OCI-LY3 (cell line): ENCODE data around the gene ZNF749.

ENCODE experiments used
- H2AFZ ChIP-seq: fragments of 200-600, 300-600 bp; shearing (Covaris generic); 2 replicates; pipeline ENCODE4 v1.6.0; 2014; ENCODE audit warnings: antibody characterized with exemption, low read depth, low read length
- H3K27ac ChIP-seq: fragments of 200-600, 300-600 bp; sonication (generic); 2 replicates; pipeline ENCODE4 v1.5.1; 2014; ENCODE audit warnings: mild to moderate bottlenecking, low read length, moderate library complexity, mixed read lengths
- H3K27me3 ChIP-seq: fragments of 200-600, 300-600 bp; sonication (generic); 2 replicates; pipeline ENCODE4 v1.6.1; 2014; ENCODE audit warnings: low read depth, low read length, mixed read lengths
- H3K36me3 ChIP-seq: fragments of 200-600, 300-600 bp; sonication (generic); replicated peaks from 2 replicates; pipeline ENCODE3; 2014; ENCODE audit warnings: low read depth, low read length, mixed read lengths
- H3K4me1 ChIP-seq: fragments of 300-600, 200-600 bp; sonication (generic); 2 replicates; pipeline ENCODE4 v1.6.1; 2014; ENCODE audit warnings: low read length, mixed read lengths
- H3K4me2 ChIP-seq: fragments of 200-600, 300-600 bp; sonication (generic); 2 replicates; pipeline ENCODE4 v1.6.1; 2014; ENCODE audit warnings: low read length, mixed read lengths
- H3K4me3 ChIP-seq: fragments of 300-600, 200-600 bp; sonication (generic); 2 replicates; pipeline ENCODE4 v1.5.1; 2014; ENCODE audit warnings: antibody characterized with exemption, mild to moderate bottlenecking, low read length, moderate library complexity
- H3K79me2 ChIP-seq: fragments of 300-600, 200-600 bp; shearing (Covaris generic); 2 replicates; pipeline ENCODE4 v1.6.1; 2014; ENCODE audit warnings: mild to moderate bottlenecking, low read length, mixed read lengths
- H3K9ac ChIP-seq: fragments of 300-600, 200-600 bp; shearing (Covaris generic); 2 replicates; pipeline ENCODE4 v1.6.0; 2014; ENCODE audit warnings: mild to moderate bottlenecking, low read length, moderate library complexity
- H3K9me3 ChIP-seq: fragments of 200-600, 300-600 bp; shearing (Covaris generic); 2 replicates; pipeline ENCODE4 v1.6.1; 2014; ENCODE audit warnings: low read length, mixed read lengths; ENCODE audit not compliant: insufficient read depth
- H4K20me1 ChIP-seq: fragments of 200-600, 300-600 bp; sonication (generic); 2 replicates; pipeline ENCODE4 v1.6.1; 2016; ENCODE audit warnings: low read length, mixed read lengths; ENCODE audit not compliant: insufficient read depth
- CTCF ChIP-seq: fragments of 200-600, 300-600 bp; sonication (generic); IDR thresholded peaks from 2 replicates; pipeline ENCODE4 v1.5.1; 2014; ENCODE audit warnings: antibody characterized with exemption, low read length, low read depth
- EZH2phosphoT487 ChIP-seq: fragments of 200-600 bp; shearing (Covaris generic); IDR thresholded peaks from 2 replicates; pipeline ENCODE4 v1.6.1; 2018; ENCODE audit warnings: antibody characterized with exemption, mixed run types, low read depth

Gene ZNF749

DNA sequence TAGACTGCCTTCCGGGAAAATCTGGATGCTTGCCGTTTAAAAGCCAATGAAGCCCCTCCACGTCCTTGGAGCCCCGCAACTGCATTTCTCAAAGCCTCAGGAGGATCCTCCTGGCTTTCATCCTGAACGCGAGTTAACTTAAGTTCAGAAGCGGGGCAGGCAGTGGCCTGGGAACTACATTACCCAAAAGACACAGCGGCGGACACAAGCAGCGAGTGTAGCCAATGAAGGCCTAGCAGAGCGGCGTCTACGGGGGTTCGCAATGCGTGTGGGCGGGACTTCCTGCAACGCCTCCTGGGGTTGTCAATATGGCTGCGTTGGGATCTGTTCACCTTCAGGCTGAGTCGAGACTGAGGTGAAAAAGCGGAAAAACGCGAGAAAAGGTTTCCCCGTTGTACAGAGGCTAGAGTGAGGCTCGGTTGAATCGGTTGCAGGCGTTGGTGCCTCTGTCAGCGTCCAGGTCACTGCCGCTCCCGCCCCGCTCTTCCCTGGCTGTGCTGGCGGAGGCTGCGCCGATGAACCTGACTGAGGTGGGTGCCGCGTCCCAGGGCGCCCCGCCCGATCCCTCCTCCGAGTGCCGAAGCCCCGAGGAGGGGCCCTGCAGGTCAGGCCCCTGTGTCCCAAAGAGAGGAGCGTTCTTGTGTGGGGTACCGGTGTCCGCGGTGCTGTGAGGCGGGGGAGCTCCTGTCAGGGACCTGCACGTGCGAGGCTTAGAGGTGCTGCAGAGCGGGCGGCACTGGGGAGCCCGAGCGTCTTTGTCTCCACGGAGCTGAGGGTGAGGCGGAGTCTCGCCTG lies 24.1 kb upstream of the ZNF749 start, which contains the start of gene ZNF17:
Gene ZNF17 (plus strand): TSS at position 285 of the 795 bp plus-strand sequence. CDS start 2,455 bp downstream, outside the sequence.
- Histone ChIP-seq H3K27me3 (no peaks in the 10 kb centered on the region), H3K4me1 (peaks cover 14% of the 10 kb centered on the region), H3K79me2 (peaks cover 20% of the 10 kb centered on the region), H3K27ac (no peak within 1 kb of the TSS), H3K4me3 (peak within 1 kb of the TSS; percentile 84), H3K4me2 (peak within 1 kb of the TSS; percentile 98), H3K9me3 (no peaks in the 10 kb centered on the region), H4K20me1 (no peaks in the 10 kb centered on the region), H3K36me3 (peaks cover 3% of the 10 kb centered on the region), H3K9ac (peak within 1 kb of the TSS; percentile 65), H2AFZ (peak within 1 kb of the TSS; percentile 76)
- TF ChIP-seq EZH2phosphoT487 (no peak), CTCF (no peak)

GRCh38 chr19:57419439-57419838 lies 15.7 kb upstream of the ZNF749 start:
- no peaks in the 10 kb centered on the region for H4K20me1 ChIP-seq
- no peak overlapping the region for H3K4me3 ChIP-seq
- no peaks in the 10 kb centered on the region for H3K9me3 ChIP-seq
- peaks cover 27% of the 10 kb centered on the region for H3K36me3 ChIP-seq
- H2AFZ ChIP-seq: no peak overlapping the region
- 0 out of 2 replicates have a peak, but pooled peaks cover 10% of the 10 kb centered on the region for H3K79me2 ChIP-seq
- H3K4me2 ChIP-seq: no peak overlapping the region
- no peak overlapping the region for H3K9ac ChIP-seq
- no peaks in the 10 kb centered on the region for H3K27me3 ChIP-seq
- H3K27ac ChIP-seq: no peak overlapping the region
- no peaks in the 10 kb centered on the region for H3K4me1 ChIP-seq
- TF ChIP-seq CTCF: no peak
- TF ChIP-seq EZH2phosphoT487: no peak

DNA sequence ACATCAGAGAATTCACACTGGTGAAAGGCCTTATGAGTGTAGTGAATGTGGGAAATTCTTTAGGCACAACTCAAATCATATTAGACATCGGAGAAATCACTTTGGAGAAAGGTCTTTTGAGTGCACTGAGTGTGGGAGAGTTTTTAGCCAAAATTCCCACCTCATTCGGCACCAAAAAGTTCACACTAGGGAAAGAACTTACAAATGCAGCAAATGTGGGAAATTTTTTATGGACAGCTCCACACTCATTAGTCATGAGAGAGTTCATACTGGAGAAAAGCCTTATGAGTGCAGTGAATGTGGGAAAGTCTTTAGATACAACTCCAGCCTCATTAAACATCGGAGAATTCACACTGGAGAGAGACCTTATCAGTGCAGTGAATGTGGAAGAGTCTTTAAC lies 14.1 kb upstream of the ZNF749 start:
- no peak for TF ChIP-seq EZH2phosphoT487
- no peak for TF ChIP-seq CTCF
- H3K4me1 ChIP-seq: no peaks in the 10 kb centered on the region
- no peaks in the 10 kb centered on the region for H4K20me1 ChIP-seq
- peaks cover 27% of the 10 kb centered on the region for H3K36me3 ChIP-seq
- H2AFZ ChIP-seq: no peak overlapping the region
- H3K4me2 ChIP-seq: no peak overlapping the region
- 0 out of 2 replicates have a peak, but pooled peaks cover 8% of the 10 kb centered on the region for H3K79me2 ChIP-seq
- H3K9me3 ChIP-seq: no peaks in the 10 kb centered on the region
- no peaks in the 10 kb centered on the region for H3K27me3 ChIP-seq
- no peak overlapping the region for H3K9ac ChIP-seq
- no peak overlapping the region for H3K4me3 ChIP-seq
- H3K27ac ChIP-seq: no peak overlapping the region

DNA sequence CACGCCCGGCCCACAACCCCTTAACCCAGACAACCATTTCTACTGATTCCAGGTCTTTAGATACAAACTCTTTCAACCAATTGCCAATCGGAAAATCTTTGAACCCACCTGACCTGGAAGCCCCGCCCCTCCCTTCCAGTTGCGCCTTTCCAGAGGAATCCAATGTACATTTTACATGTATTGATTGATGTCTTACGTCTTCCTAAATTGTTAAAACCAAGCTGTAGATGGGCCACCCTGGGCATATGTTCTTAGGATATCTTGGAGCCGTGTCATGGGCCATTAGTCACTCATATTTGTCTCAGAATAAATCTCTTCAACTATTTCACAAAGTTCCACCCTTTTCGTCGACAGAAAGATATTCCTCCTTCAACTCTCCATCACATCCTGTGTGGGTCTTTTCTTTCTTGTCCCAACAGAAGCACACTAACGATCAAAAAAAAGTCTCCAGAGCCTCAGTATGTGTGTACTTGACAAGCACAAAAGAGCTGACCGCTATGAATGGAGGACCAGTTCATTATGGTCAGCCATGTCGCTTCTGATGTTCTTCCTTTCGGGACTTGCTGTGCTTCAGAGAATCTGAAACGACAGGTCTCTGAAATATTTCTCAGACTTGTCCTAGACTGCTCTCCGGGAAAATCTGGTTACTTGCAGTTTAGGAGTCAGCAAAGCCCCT lies 601 bp upstream of the ZNF749 start:
- no peaks in the 10 kb centered on the region for H3K9me3 ChIP-seq
- no peaks in the 10 kb centered on the region for H3K27me3 ChIP-seq
- H3K79me2 ChIP-seq: peaks cover 44% of the 10 kb centered on the region
- H4K20me1 ChIP-seq: 0 out of 2 replicates have a peak, but pooled peaks cover 3% of the 10 kb centered on the region
- H3K36me3 ChIP-seq: peaks cover 10% of the 10 kb centered on the region
- H3K27ac ChIP-seq: peak overlapping the region; percentile 11; the same call in 1 of the 2 replicates
- peak overlapping the region; percentile 94 for H3K4me2 ChIP-seq
- TF ChIP-seq EZH2phosphoT487 (no peak), CTCF (no peak)
- peak overlapping the region; percentile 89 for H3K4me3 ChIP-seq
- peak overlapping the region; percentile 67 for H3K9ac ChIP-seq
- peaks cover 14% of the 10 kb centered on the region for H3K4me1 ChIP-seq
- H2AFZ ChIP-seq: peak overlapping the region; percentile 89
